GM18507 (cell line): ENCODE results near the gene ARPC2.

Experiments used
- DNase-seq: peaks from one replicate; pipeline ENCODE4 v3.0.0; 2011; ENCODE audit warnings: low read depth; ENCODE audit not compliant: insufficient read length; ENCODE audit errors: extremely low spot score
- FAIRE-seq: peaks from 2 replicates; lab custom pipeline; 2011; peaks lifted over from hg19 to GRCh38; lab: Jason Lieb, UNC

ARPC2 gene

GRCh38 chr2:218245214-218245613 is 28.2 kb downstream of the ARPC2 start:
- no peak for FAIRE-seq
- no peak for DNase-seq

- FAIRE-seq (no peak), DNase-seq (no peak)
Measured at GRCh38 chr2:218249691-218250090, 32.7 kb downstream of the ARPC2 start.

- FAIRE-seq (no peak), DNase-seq (no peak)
Measured at GRCh38 chr2:218252509-218253231, 35.7 kb downstream of the ARPC2 start.

- FAIRE-seq = no peak
- no peak for DNase-seq
Measured at GRCh38 chr2:218253232-218253625, 36.2 kb downstream of the ARPC2 start.

GRCh38 chr2:218255446-218255845 is 38.5 kb downstream of the ARPC2 start:
- DNase-seq (no peak), FAIRE-seq (peak; percentile 47)

- no peak for FAIRE-seq
- DNase-seq = no peak
Measured at GRCh38 chr2:218256612-218257350, 39.8 kb downstream of the ARPC2 start.

- DNase-seq (peak; percentile 37), FAIRE-seq (peak; percentile 95)
Measured at GRCh38 chr2:218257390-218257981, 40.5 kb downstream of the ARPC2 start.

- DNase-seq = no peak
Measured at GRCh38 chr2:218259099-218259961, 42.3 kb downstream of the ARPC2 start.

GRCh38 chr2:218260166-218260565 is 43.2 kb downstream of the ARPC2 start:
- FAIRE-seq (no peak), DNase-seq (no peak)

More at GRCh38 chr2:218259099-218259961, 42.3 kb downstream of the ARPC2 start:
- FAIRE-seq = no peak

GRCh38 chr2:218260742-218261422 is 43.9 kb downstream of the ARPC2 start, which contains the start of gene GPBAR1:
Gene GPBAR1, plus strand, starts transcription at chr2:218261015. Its CDS starts 1,710 bp downstream, at chr2:218262725.
- FAIRE-seq = no peak
- no peak for DNase-seq

GRCh38 chr2:218261423-218262236 is 44.6 kb downstream of the ARPC2 start:
- FAIRE-seq = no peak

GRCh38 chr2:218262237-218262600 is 45.2 kb downstream of the ARPC2 start:
- FAIRE-seq (no peak), DNase-seq (no peak)

More at GRCh38 chr2:218261423-218262236, 44.6 kb downstream of the ARPC2 start:
- DNase-seq = no peak

GRCh38 chr2:218262631-218263586 is 45.9 kb downstream of the ARPC2 start:
- no peak for DNase-seq
- no peak for FAIRE-seq

GRCh38 chr2:218263817-218264641 is 47.0 kb downstream of the ARPC2 start:
- FAIRE-seq = no peak

GRCh38 chr2:218264773-218265561 is 48.0 kb downstream of the ARPC2 start:
- no peak for FAIRE-seq
- DNase-seq = no peak

More at GRCh38 chr2:218263817-218264641, 47.0 kb downstream of the ARPC2 start:
- DNase-seq = no peak

- FAIRE-seq (no peak), DNase-seq (no peak)
Measured at GRCh38 chr2:218265626-218266025, 48.6 kb downstream of the ARPC2 start.
